Cardiac septum (tissue), 1 donor: ENCODE measurements around the gene PSME2. TPM values are rescaled to one million over a fixed set of nuclear protein-coding genes. Genes with fewer than 3 reads are reported as not detected.
A peak's percentile ranks its signal among the peaks of the same experiment; 100 is the strongest.

Experiments used
- DNase-seq: peaks from one replicate; pipeline ENCODE4 v3.0.0-alpha.2; 2020; ENCODE audit warnings: low spot score
- intact Hi-C: fragments of 100-400 bp; cut with DNase I; formaldehyde crosslinking; loops from one replicate; pipeline ENCODE4 v1.14.0; 2022
- total RNA-seq: library from RNA; stranded (reverse); fragmentation: NEBNext Ultra II Directional; extraction: Animal tissue kit (Norgen Biotek cat#: 25700); gene quantifications from one replicate; pipeline ENCODE4 v1.2.1, GENCODE V29; 2021
- donor health status: DM: no; HTN: no; CAD: no.

PSME2 gene
- total RNA-seq, 1 donor from 2014 or later: 49.7 TPM

GRCh38 chr14:24138396-24139271, 7.8 kb downstream of the PSME2 start:
- intact Hi-C loops: no loop called here
- no peak for DNase-seq

- intact Hi-C loops: loop anchor here (2.0 kb wide), 1 partner anchor 23 kb away; the partner anchor contains the start of gene IRF9
Measured at GRCh38 chr14:24137529-24138395, 8.6 kb downstream of the PSME2 start.

GRCh38 chr14:24136684-24137528, 9.5 kb downstream of the PSME2 start:
- intact Hi-C loops: loop anchor here (2.0 kb wide), 1 partner anchor 24 kb away; the partner anchor contains the start of gene IRF9
- DNase-seq: no peak

More at GRCh38 chr14:24137529-24138395, 8.6 kb downstream of the PSME2 start:
- DNase-seq: no peak

DNA sequence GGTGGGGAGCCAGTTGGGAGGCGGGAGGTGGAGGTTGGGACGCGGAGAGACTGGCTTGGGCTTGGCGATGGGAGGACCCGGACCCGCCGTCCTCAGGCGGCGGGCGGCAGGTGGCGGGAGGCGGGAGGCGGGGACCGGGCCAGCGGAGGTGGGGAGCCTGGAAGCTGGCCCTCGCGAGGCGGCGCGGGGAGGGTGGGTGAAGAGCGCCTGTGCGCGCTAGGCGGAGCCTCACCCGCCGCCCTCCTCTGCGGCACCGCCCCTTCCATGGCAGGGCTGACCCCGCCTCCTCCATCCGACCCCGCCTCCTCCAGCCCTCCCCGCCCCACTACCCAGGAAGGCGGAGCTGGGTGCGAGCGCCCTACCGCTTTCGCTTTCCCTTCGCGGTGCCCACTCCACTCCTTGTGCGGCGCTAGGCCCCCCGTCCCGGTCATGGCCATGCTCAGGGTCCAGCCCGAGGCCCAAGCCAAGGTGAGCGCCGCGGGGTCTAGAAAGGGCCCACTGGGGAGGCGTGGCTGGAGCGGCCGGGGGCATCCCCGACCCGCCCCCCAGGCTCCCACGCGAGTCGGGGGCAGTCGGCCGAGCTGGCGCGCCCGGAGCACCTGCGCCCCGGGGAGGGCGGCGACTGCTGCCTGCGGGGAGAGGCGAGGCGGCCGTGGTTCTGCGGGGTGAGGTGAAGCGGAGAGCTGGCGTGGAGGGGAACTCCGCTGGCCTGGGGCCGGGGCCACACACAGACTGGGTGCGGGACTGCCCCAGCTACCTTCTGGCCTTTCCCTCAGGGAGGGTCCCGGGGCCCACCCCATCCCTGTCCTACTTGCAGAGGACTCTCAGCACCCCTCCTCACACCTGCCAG, 10.4 kb downstream of the PSME2 start, which contains the start of gene PSME1:
Gene PSME1 (plus strand): TSS at position 361 of the 850 bp plus-strand sequence. CDS start 69 bp downstream, at position 430.
- intact Hi-C loops: loop anchor here (2.0 kb wide), 1 partner anchor 25 kb away; the partner anchor contains the start of gene IRF9
- DNase-seq: peak; percentile 98

GRCh38 chr14:24135584-24135833, 10.9 kb downstream of the PSME2 start:
- intact Hi-C loops: no loop called here
- no peak for DNase-seq

DNA sequence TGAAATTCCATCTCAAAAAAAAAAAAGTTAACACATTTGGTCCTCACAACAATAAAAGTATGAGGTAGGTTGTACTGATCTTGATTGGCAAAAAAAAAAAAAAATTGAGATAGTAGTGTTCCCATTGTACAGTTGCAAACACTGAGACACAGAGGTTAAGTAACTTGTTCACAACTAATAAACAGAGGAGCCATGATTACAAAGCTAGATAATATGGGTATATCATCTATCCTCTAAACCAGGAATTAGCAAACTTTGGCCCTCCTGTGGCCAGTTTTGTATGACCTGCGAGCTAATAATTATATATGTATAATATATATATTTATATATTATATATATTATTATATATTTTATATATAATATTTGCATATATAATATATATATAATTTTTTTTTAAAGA, 12.7 kb downstream of the PSME2 start:
- intact Hi-C loops: no loop called here
- DNase-seq: no peak

DNA sequence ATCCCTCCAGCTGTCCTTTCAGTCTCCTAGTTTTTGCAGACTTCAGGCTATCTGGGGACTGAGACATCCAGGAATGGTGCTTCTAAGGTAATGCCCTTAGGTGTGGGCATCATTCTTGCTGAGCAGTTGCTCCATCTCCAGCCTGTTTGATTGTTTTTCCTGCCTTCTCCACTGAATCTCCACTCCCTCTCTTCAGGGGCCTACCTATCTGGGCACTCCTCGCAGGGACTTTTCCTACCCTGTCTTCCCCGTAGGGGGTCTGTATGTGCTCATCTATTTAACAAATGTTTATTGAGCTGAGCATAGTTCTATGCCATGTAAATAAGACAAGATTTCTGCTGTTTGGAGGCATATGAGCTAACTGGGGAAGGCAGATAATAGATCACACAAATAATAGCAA, 13.4 kb downstream of the PSME2 start:
- intact Hi-C loops: no loop called here
- no peak for DNase-seq

DNA sequence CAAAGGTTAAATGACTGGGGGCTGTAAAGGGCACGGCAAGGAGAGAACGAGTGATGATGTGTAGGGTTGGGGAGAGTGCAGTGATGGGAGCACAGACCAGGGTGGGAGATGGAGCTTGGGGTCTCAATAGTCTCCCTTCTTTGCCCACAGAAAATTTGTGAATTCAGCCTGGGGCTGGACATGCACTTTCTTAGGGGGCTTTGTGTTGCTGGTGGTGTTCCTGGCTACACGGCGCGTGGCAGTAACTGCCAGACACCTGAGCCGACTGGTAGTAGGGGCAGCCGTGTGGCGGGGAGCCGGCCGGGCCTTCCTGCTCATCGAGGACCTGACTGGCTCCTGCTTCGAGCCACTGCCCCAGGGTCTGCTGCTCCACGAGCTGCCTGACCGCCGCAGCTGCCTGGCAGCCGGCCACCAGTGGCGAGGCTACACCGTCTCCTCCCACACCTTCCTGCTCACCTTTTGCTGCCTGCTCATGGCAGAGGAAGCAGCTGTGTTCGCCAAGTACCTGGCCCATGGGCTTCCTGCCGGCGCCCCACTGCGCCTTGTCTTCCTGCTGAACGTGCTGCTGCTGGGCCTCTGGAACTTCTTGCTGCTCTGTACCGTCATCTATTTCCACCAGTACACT, 14.2 kb downstream of the PSME2 start:
- no peak for DNase-seq
- intact Hi-C loops: no loop called here

GRCh38 chr14:24131549-24131966, 14.9 kb downstream of the PSME2 start:
- DNase-seq: no peak
- intact Hi-C loops: no loop called here

GRCh38 chr14:24130717-24131548, 15.5 kb downstream of the PSME2 start:
- peak; percentile 84 for DNase-seq
- intact Hi-C loops: no loop called here

- no peak for DNase-seq
- intact Hi-C loops: no loop called here
Measured at GRCh38 chr14:24130380-24130716, 16.1 kb downstream of the PSME2 start, which contains the start of gene FITM1. Gene FITM1 (plus strand): TSS chr14:24130659. CDS start chr14:24131564, 905 bp downstream.

DNA sequence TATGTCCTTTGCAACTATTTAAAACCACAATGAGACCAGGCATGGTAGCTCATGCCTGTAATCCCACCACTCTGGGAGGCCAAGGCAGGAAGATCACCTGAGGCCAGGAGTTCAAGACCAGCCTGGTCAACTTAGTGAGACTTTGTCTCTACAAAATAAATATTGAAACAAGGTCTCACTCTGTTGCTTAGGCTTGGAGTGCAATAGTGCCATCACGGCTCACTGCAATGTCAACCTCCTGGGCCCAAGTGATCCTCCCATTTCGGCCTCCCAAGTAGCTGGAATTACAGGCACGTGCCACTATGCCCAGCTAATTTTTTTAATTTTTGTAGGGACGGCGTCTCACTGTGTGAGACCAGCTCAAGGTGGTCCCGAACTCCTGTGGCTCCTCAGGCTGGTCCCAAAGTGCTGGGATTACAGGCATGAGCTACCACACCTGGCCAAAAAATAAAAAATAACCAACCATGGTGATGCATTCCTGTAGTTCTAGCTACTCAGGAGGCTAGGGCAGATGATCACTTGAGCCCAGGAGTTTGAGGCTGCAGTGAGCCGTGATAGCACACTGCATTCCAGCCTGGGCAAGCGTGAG, 16.9 kb downstream of the PSME2 start:
- intact Hi-C loops: no loop called here
- no peak for DNase-seq

DNA sequence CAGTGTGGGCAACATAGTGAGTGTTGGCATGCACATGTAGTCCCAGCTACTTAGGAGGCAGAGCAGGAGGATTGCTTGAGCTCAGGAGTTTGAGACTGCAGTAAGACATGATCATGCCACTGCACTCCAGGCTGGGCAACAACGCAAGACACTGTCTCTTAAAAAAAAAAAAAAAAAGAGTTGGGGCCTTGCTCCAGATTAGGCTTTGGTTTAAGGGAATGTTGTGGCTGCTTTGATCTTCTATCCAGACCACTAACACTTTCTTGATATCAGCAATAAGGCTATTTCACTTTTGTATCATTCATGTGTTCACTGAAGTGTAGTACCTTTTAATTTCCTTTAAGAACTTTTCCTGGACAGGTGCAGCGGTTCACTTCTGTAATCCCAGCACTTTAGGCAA, 18.7 kb downstream of the PSME2 start:
- DNase-seq: peak; percentile 66
- intact Hi-C loops: no loop called here

DNA sequence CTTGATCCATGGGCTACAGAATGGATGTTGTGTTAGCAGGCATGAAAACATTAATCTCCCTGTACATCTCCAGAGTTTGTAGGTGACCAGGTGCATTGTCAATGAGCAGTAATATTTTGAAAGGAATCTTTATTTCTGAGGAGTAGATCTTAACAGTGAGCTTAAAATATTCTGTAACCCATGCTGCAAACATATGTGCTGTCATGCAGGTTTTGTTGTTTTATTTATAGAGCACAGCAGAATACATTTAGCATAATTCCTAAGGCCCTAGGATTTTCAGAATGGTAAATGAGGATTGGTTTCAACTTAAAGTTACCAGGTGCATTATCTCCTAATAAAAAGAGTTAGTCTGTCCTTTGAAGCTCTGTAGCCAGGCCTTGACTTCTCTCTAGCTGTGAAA, 19.5 kb downstream of the PSME2 start:
- intact Hi-C loops: no loop called here
- no peak for DNase-seq

GRCh38 chr14:24123424-24124417, 22.7 kb downstream of the PSME2 start:
- intact Hi-C loops: no loop called here
- DNase-seq: peak; percentile 51

DNA sequence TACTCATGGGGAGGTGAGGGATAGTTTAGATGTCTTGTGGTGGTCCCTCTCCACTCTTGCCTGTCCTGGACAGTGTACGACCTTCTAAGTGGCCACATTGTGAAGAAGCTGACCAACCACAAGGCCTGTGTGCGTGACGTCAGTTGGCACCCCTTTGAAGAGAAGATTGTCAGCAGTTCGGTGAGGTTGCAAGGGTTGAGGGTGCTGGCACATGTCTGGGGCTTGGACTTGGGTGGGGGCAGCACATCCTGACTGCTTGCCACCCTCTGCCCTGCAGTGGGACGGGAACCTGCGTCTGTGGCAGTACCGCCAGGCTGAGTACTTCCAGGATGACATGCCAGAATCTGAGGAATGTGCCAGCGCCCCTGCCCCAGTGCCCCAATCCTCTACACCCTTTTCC, 23.5 kb downstream of the PSME2 start:
- intact Hi-C loops: no loop called here
- DNase-seq: peak; percentile 50
